Endometrial microvascular endothelial cells (primary cell): ENCODE data around the gene TMEM203. TPM values are rescaled to one million over a fixed set of nuclear protein-coding genes. Genes with fewer than 3 reads are reported as not detected.

ENCODE experiments used
- in situ Hi-C: cut with HindIII; loops from 2 replicates; pipeline ENCODE4 v1.10.0; 2017; ENCODE audit warnings: low sequenced_read_pairs, low pct_unique_long_range_greater_than_20kb; ENCODE audit errors: inconsistent ontology term
- total RNA-seq: library from RNA; depleted of rRNA; stranded (reverse); fragments of >200 nt; gene quantifications from one replicate; pipeline ENCODE4 v1.2.3, GENCODE V29; 2015; ENCODE audit errors: inconsistent ontology term

TMEM203 gene
- total RNA-seq, 1 donor from 2014 or later = 28.1 TPM

DNA sequence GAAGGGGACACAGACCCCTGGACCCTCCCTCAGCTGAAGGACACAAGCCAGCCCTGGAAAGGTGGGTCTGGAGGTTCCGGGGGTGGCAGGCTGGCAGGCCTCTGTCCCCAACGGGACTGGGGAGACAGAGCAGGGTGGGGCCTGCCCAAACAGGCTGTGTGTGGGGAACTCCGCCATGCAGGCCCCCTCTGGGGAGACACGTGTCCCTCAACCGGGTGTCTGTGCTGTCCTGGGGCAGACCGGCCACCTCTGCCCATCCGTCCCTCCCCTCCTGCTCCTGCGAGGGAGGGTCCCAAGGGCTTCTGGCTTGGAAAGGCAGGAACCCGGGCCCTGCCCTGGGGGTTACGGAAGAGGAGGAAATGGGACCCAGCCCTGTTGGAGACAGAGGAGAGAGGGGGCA lies 26.7 kb upstream of the TMEM203 start:
- in situ Hi-C loops = no loop called here

GRCh38 chr9:137231372-137232039 lies 26.1 kb upstream of the TMEM203 start:
- in situ Hi-C loops = no loop called here

- in situ Hi-C loops = no loop called here
Observed at GRCh38 chr9:137230705-137231371, 25.4 kb upstream of the TMEM203 start, which contains the start of gene SLC34A3. Gene SLC34A3 (plus strand): TSS chr9:137230901. CDS start chr9:137231703, 802 bp downstream.

- in situ Hi-C loops = no loop called here
Observed at GRCh38 chr9:137229903-137230704, 24.7 kb upstream of the TMEM203 start.

GRCh38 chr9:137228968-137229896 lies 23.8 kb upstream of the TMEM203 start:
- in situ Hi-C loops = no loop called here

GRCh38 chr9:137228506-137228967 lies 23.1 kb upstream of the TMEM203 start:
- in situ Hi-C loops = no loop called here

DNA sequence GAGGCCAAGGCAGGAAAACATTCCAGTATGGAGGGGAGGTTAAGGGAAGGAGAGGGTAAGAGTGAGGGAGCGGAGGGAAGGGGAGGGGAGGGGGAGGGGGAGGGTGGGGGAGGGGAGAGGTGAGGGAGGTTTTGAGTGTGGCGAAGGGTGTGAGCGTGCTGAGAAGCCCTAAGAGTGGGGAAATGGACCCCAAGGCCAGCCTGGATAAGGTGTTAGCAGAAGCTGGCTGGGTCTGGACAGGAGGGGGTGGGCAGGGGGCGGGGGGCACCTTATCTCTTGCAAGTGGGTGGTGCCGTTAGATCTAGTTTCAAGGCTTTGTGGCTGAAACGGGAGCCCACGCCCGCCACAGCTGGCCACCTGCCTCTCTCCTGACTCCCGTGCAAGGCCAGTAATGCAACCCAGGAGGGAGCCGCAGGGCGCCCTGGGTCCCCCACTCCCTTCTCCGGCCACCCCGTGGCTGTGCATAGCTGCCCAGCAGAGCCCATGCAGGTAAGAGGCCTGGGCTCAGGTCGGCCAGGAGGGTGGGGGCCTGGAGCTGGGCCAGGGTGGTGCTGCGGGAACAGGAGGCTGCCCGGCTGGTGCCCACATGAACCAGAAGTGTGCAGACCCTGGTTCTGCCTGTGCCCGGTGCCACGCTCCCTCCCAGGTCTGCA lies 22.5 kb upstream of the TMEM203 start:
- in situ Hi-C loops = no loop called here

GRCh38 chr9:137227054-137227852 lies 21.8 kb upstream of the TMEM203 start, which contains the start of gene RNF224:
Gene RNF224 (plus strand): TSS chr9:137227502. CDS start chr9:137228336, 834 bp downstream.
- in situ Hi-C loops = no loop called here

DNA sequence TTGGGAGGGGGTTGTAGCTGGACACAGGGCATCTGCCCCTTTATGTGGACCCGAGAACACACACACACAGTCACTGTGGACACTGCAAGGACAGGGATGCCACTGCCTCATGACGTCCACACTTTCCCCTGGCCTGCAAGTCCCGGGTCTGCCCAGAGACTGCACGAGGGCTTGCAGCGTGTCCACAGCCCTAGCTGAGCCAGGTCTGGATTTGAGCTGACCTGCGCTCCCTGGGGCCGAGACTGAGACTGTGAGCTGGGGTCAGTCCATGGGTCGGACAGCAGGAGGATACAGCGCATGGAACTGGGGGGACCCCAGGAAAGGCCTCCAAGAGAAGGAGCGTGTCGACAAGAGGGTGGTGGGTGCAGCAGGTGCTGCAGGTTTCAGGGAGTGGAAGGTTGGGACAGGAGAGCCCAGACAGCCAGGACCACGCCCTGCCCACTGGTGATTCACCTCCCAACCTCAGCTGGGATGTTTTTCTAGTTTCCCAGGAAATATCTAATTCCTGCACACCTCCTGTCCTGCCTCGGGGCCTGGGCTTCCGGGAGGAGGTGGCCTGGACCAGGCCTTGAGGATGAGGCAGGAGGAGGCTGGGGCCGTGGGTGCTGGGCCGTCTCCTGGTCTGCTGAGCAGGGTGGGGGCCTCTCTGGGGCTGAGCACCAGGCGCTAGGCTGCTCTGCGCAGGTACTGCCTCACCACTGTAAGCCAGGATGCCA lies 21.0 kb upstream of the TMEM203 start:
- in situ Hi-C loops = no loop called here

- in situ Hi-C loops = no loop called here
Observed at GRCh38 chr9:137225699-137226331, 20.4 kb upstream of the TMEM203 start.

DNA sequence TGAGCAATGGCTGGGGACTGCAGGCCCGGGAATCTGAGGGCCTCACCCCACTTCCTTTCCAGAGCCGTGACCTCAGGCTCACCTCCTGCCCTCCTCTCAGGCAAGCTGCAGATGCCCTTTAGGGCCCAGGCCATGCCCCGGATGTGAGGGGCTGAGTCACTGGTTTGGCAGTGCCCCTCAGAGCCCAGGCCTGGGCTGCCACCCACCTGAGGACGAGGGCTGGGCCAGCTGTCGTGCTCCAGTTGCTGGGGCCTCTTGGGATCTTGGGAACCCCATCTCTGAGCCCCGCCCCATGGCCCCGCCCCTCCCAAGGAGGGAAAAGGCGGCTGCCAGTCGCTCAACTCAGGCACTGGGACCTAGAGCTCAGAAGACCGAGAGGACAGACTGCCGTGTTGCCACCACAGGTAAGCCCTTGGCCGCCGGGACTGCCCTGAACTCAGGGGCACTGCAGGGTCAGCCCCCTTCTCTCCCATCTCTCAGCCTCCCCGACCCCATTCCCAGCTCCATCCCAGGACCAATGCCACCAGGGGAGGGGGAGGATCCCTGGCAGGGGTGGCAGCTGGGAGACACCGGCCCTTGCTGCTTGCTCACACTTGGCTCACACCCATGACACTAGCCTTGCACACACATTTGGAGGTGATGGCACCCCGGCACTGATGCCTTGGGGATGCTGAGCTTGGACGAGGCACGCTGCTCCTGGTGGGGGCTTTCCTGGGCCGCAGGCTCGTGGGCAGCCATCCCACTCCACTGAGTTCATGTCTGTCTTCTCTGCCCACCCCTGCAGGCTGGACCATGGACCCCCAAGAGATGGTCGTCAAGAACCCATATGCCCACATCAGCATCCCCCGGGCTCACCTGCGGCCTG lies 19.6 kb upstream of the TMEM203 start, which contains the start of gene CYSRT1:
CYSRT1 (plus strand) TSS at position 345 of the 865 bp plus-strand sequence; CDS start at position 793, 448 bp downstream.
- in situ Hi-C loops = no loop called here

DNA sequence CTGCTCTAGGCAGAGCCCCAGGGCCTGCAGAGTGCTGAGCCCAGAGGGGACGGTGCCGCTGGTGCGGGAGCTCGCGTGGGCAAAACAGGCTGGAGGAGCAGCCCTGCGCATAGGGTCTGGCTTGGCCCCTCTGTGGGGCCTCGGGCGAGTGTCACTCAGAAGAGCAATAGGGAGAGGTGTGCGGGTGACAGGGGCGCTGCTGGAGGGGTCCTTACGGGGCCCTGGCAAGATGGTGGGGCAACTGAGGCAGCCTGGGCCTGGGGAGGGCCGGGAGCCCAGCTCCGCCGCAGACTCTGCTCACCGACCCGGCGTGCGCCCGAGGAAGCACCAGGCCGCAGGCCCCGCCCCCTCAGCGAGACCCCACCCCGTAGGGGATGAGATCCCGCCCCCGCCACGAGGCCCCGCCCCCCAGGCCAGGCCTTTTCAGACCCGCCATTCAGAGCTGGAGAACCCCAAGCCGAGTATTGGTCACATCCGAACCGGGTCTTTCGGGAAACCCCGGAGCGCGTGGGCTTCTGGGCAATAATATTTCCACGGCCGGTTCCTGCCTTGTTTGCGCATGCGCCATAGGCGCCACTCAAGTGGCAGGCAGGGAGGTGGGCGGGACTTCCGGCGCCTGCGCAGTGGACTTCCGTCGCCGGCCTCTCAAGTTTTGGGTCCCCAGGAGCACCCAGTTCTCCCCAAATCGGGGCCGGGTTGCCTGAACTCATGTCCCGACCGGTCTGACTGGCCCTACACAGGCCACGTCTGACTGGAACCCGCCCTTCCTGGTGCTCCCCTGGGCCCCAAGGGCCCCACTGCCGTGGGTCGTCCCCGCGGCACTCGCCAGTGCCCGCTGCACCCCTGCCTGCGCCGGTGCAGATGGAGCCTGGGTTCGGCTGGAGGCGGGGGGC lies 17.9 kb upstream of the TMEM203 start:
- in situ Hi-C loops = no loop called here

DNA sequence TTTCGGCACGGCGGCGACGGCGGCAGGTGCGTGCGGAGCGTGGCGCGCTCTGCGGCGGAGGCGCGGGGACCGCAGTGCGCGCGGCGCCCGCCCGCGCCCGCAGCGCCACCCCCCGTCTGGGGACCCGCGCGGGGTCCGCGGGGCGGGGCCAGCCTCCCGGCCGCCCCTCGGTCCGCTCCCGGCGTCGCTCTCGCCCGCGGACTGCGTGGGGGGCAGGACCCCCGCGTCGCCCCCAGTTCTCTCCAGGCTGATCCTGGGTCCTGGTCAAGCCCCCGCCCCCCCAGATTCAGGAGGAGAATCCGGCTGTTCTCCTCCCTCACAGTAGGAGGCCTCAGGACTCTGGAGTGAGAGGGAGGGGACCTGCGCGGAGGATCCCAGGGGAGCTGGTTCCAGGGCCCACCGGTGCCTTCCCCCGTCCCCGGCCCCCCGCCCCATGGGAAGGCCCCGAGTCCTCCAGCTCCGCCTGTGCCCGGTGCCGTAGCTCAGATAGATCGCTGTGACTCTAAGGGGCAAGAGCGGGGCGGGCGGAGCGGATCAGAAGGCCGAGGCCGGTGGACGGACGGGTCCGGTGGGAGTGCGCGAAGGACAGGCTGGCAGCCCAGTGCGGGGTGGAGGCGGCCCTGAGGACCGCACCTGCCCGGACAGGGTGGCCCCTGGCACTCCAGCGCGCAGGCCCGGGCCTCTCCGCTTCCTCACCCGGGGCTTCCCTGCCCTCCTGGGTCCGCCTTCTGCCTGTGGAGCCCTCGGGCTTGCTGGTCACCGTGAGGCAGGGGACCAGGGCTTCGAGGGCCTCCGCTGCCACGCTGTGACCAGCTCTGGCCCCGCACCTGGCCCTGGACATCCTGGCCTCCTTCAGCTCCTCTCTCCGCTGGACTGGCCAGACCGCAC lies 17.0 kb upstream of the TMEM203 start, which contains the start of gene RNF208:
RNF208 (minus strand) TSS at position 51 of the 888 bp plus-strand sequence. CDS start 1,028 bp downstream, outside the sequence.
- in situ Hi-C loops = no loop called here
